Diencephalon (tissue), 1 donor: Measurements from ENCODE around the gene GNG10. TPM values are rescaled to one million over a fixed set of nuclear protein-coding genes. Genes with fewer than 3 reads are reported as not detected.

Experiments used
- total RNA-seq: library from RNA; depleted of rRNA; stranded (reverse); fragments of >200 nt; gene quantifications from one replicate; pipeline ENCODE4 v1.2.3, GENCODE V29; 2014

GNG10 gene
- 34.1 TPM for total RNA-seq

GRCh38 chr9:111661150-111661801 is at the start of gene GNG10:
Gene GNG10 (plus strand): TSS chr9:111661605. CDS start chr9:111661635, 30 bp downstream.

DNA sequence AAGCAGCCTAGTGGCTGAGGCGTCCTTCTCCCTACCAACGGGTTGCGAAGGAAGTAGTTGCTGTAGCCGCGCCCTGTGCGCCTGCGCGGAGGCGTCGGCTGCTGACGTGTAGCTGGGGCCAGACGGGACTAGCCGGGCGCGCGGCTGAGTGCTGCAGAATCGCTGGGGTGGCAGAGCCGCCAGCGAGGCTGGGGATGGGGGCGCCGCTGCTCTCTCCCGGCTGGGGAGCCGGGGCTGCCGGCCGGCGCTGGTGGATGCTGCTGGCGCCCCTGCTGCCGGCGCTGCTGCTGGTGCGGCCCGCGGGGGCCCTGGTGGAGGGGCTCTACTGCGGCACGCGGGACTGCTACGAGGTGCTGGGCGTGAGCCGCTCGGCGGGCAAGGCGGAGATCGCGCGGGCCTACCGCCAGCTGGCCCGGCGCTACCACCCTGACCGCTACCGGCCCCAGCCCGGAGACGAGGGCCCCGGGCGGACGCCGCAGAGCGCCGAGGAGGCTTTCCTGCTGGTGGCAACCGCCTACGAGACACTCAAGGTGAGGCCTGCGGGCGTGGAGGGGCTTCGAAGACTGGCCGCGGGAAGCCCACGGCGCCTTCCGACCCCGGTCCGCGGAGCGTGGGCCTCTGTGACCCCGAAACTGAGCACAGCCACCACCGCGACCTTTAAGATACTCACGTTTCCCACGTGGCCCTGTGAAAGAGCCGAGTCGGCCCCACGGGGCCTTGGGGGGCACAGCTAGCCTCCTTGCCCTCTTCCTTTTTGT is 30.0 kb upstream of the GNG10 start, which contains the start of gene DNAJC25:
Gene DNAJC25 (plus strand): TSS at position 121 of the 758 bp plus-strand sequence. CDS start 74 bp downstream, at position 195.

Other genes with a start within 250 kb of the GNG10 start
- 125 TPM for gene ECPAS, start 177.2 kb upstream of the GNG10 start, total RNA-seq
- 65.7 TPM for gene ZNF483, start 136.4 kb upstream of the GNG10 start, total RNA-seq
- gene PTGR1, start 62.0 kb upstream of the GNG10 start, total RNA-seq: 25.1 TPM
- gene DNAJC25, start 30.3 kb upstream of the GNG10 start, total RNA-seq: 8.1 TPM
- not detected for gene SHOC1, start 133.3 kb downstream of the GNG10 start, total RNA-seq
- 83.7 TPM for gene UGCG, start 235.2 kb downstream of the GNG10 start, total RNA-seq